Stimulated activated CD8-positive, alpha-beta memory T cell treated with anti-CD3 and anti-CD28 coated beads, Interleukin-4, amount 100 ng/mL, for 4 hours (primary cell): ENCODE measurements around the gene ASXL1.

Experiments used
- DNase-seq, 2 donors: peaks; one replicate each; pipeline ENCODE4 v3.0.0-alpha.2; 2020; ENCODE audit warnings: low read depth in 2 of 2, low spot score in 1 of 2

ASXL1 gene

GRCh38 chr20:32451682-32452461, 93.7 kb downstream of the ASXL1 start:
- no peak for DNase-seq

GRCh38 chr20:32452776-32453466, 94.8 kb downstream of the ASXL1 start:
- DNase-seq, result no peak

GRCh38 chr20:32453467-32454163, 95.5 kb downstream of the ASXL1 start:
- no peak for DNase-seq

GRCh38 chr20:32454164-32455145, 96.3 kb downstream of the ASXL1 start:
- DNase-seq, result no peak

- no peak for DNase-seq
Measured at GRCh38 chr20:32455171-32455900, 97.2 kb downstream of the ASXL1 start.

GRCh38 chr20:32455901-32456701, 98.0 kb downstream of the ASXL1 start:
- no peak for DNase-seq

GRCh38 chr20:32456869-32457478, 98.8 kb downstream of the ASXL1 start:
- DNase-seq, result no peak

- DNase-seq, result no peak
Measured at GRCh38 chr20:32457479-32457986, 99.4 kb downstream of the ASXL1 start.

- no peak for DNase-seq
Measured at GRCh38 chr20:32458061-32458836, 100.1 kb downstream of the ASXL1 start.

- no peak for DNase-seq
Measured at GRCh38 chr20:32458837-32459220, 100.7 kb downstream of the ASXL1 start.

GRCh38 chr20:32460231-32460630, 102.1 kb downstream of the ASXL1 start:
- no peak for DNase-seq

- no peak for DNase-seq
Measured at GRCh38 chr20:32460683-32461320, 102.7 kb downstream of the ASXL1 start.

- no peak for DNase-seq
Measured at GRCh38 chr20:32461836-32462600, 103.9 kb downstream of the ASXL1 start.

GRCh38 chr20:32462900-32463641, 104.9 kb downstream of the ASXL1 start:
- DNase-seq, result no peak

- no peak for DNase-seq
Measured at GRCh38 chr20:32463642-32464400, 105.7 kb downstream of the ASXL1 start.
